T-helper 2 cell treated with Interferon-gamma antibody and Interleukin-4, amounts not matched to agents 5 μg/mL and 100 μg/mL, for 36 hours (primary cell): ENCODE results near the gene CTIF.

Source experiments
- DNase-seq: peaks from one replicate; pipeline ENCODE4 v3.0.0; 2021; ENCODE audit warnings: low spot score
- H3K27ac Mint-ChIP-seq: one replicate; pipeline ENCODE4 v1.8.0; 2021; ENCODE audit warnings: mild to moderate bottlenecking, mixed read lengths
- H3K27me3 Mint-ChIP-seq: one replicate; pipeline ENCODE4 v1.8.0; 2021; ENCODE audit warnings: low read depth, mixed read lengths
- H3K36me3 Mint-ChIP-seq: one replicate; pipeline ENCODE4 v1.8.0; 2021; ENCODE audit warnings: low read depth, mixed read lengths
- H3K4me1 Mint-ChIP-seq: one replicate; pipeline ENCODE4 v1.8.0; 2021; ENCODE audit warnings: low read depth, mixed read lengths
- H3K4me3 Mint-ChIP-seq: one replicate; pipeline ENCODE4 v1.8.0; 2022; ENCODE audit warnings: mild to moderate bottlenecking, moderate library complexity, mixed read lengths
- H3K9me3 Mint-ChIP-seq: one replicate; pipeline ENCODE4 v1.8.0; 2021; ENCODE audit warnings: mixed read lengths

CTIF gene

GRCh38 chr18:48730010-48730409, 191.2 kb downstream of the CTIF start:
- no peak overlapping the region for H3K4me3 Mint-ChIP-seq
- no peaks in the 10 kb centered on the region for H3K36me3 Mint-ChIP-seq
- H3K9me3 Mint-ChIP-seq = no peaks in the 10 kb centered on the region
- no peaks in the 10 kb centered on the region for H3K27me3 Mint-ChIP-seq
- no peak for DNase-seq
- H3K4me1 Mint-ChIP-seq = peaks cover 8% of the 10 kb centered on the region
- no peak overlapping the region for H3K27ac Mint-ChIP-seq

- no peaks in the 10 kb centered on the region for H3K9me3 Mint-ChIP-seq
- no peak overlapping the region for H3K4me3 Mint-ChIP-seq
- H3K27me3 Mint-ChIP-seq = no peaks in the 10 kb centered on the region
- H3K36me3 Mint-ChIP-seq = no peaks in the 10 kb centered on the region
- DNase-seq = no peak
- no peak overlapping the region for H3K27ac Mint-ChIP-seq
- peaks cover 2% of the 10 kb centered on the region for H3K4me1 Mint-ChIP-seq
These were observed 194.1 kb downstream of the CTIF start for GRCh38 chr18:48732767-48733424.

GRCh38 chr18:48733643-48734253, 194.9 kb downstream of the CTIF start:
- H3K27ac Mint-ChIP-seq = no peak overlapping the region
- peaks cover 2% of the 10 kb centered on the region for H3K4me1 Mint-ChIP-seq
- DNase-seq = no peak
- no peaks in the 10 kb centered on the region for H3K36me3 Mint-ChIP-seq
- H3K9me3 Mint-ChIP-seq = no peaks in the 10 kb centered on the region
- no peaks in the 10 kb centered on the region for H3K27me3 Mint-ChIP-seq
- no peak overlapping the region for H3K4me3 Mint-ChIP-seq

DNA sequence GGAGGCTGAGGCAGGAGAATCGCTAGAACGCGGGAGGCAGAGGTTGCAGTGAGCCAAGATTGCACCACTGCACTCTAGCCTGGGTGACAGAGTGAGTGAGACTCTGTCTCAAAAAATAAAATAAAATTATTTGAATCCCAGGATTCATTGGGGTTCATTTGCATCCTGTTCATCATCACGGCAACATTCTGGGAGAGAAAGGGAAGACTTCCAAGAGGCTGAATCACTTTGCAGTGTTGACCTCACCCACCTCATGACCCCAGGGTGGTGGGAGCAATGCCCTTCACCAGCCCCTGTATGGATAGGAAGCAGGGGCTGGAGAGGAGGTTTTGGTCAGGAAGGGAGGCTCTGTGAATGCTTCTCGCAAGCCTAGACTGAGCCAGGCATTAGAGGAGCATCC, 195.6 kb downstream of the CTIF start:
- Mint-ChIP-seq H3K36me3 (no peaks in the 10 kb centered on the region), H3K27me3 (no peaks in the 10 kb centered on the region), H3K9me3 (no peaks in the 10 kb centered on the region), H3K27ac (no peak overlapping the region), H3K4me3 (no peak overlapping the region), H3K4me1 (peaks cover 2% of the 10 kb centered on the region)
- DNase-seq = no peak

DNA sequence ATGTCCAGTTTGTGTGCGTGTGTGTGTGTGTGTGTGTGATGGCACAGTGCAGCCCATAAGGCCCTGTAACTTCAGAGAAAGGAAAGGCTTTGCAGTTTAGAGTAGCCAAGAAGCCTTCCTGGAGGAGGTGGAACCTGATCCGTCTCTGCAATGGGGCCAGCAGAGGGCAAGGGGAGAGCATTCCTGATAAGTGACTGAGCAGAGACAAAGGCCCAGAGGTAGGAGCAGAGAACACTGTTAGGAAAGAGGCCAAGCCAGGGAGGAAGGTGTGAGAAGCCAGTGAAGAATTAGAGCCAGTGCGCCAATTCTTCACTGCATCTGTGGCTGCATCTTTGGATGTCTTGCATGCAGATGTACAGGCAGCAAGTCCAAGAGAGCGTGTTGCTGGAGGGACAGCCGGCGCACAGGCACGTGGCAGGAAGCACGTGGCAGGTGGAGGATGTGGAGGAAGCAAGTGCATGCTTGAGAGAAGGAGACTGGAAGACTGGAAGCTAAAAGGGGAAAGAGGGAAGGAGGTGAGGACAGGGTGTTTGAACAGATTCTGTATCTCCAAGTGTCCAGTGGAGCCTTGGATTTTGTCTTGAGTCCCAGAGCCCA, 196.3 kb downstream of the CTIF start:
- no peak overlapping the region for H3K27ac Mint-ChIP-seq
- no peaks in the 10 kb centered on the region for H3K27me3 Mint-ChIP-seq
- no peaks in the 10 kb centered on the region for H3K36me3 Mint-ChIP-seq
- no peak for DNase-seq
- peaks cover 2% of the 10 kb centered on the region for H3K4me1 Mint-ChIP-seq
- H3K4me3 Mint-ChIP-seq = no peak overlapping the region
- H3K9me3 Mint-ChIP-seq = no peaks in the 10 kb centered on the region

- no peaks in the 10 kb centered on the region for H3K9me3 Mint-ChIP-seq
These were observed 196.9 kb downstream of the CTIF start for GRCh38 chr18:48735681-48736255.

GRCh38 chr18:48736321-48737260, 197.8 kb downstream of the CTIF start:
- peaks cover 2% of the 10 kb centered on the region for H3K4me1 Mint-ChIP-seq
- H3K27me3 Mint-ChIP-seq = no peaks in the 10 kb centered on the region
- H3K9me3 Mint-ChIP-seq = no peaks in the 10 kb centered on the region
- no peak overlapping the region for H3K4me3 Mint-ChIP-seq
- DNase-seq = no peak
- H3K27ac Mint-ChIP-seq = no peak overlapping the region
- H3K36me3 Mint-ChIP-seq = no peaks in the 10 kb centered on the region

More at GRCh38 chr18:48735681-48736255, 196.9 kb downstream of the CTIF start:
- H3K27ac Mint-ChIP-seq = no peak overlapping the region
- no peaks in the 10 kb centered on the region for H3K27me3 Mint-ChIP-seq
- H3K4me3 Mint-ChIP-seq = no peak overlapping the region
- no peaks in the 10 kb centered on the region for H3K36me3 Mint-ChIP-seq
- peaks cover 2% of the 10 kb centered on the region for H3K4me1 Mint-ChIP-seq
- DNase-seq = no peak

GRCh38 chr18:48739266-48740067, 200.6 kb downstream of the CTIF start:
- Mint-ChIP-seq H3K4me1 (peaks cover 2% of the 10 kb centered on the region), H3K36me3 (no peaks in the 10 kb centered on the region), H3K27ac (no peak overlapping the region), H3K27me3 (no peaks in the 10 kb centered on the region), H3K9me3 (no peaks in the 10 kb centered on the region), H3K4me3 (no peak overlapping the region)
- DNase-seq = no peak

- Mint-ChIP-seq H3K9me3 (no peaks in the 10 kb centered on the region), H3K4me1 (peaks cover 2% of the 10 kb centered on the region), H3K36me3 (no peaks in the 10 kb centered on the region), H3K27me3 (no peaks in the 10 kb centered on the region), H3K27ac (no peak overlapping the region), H3K4me3 (no peak overlapping the region)
- DNase-seq = no peak
These were observed 201.2 kb downstream of the CTIF start for GRCh38 chr18:48740068-48740440.

DNA sequence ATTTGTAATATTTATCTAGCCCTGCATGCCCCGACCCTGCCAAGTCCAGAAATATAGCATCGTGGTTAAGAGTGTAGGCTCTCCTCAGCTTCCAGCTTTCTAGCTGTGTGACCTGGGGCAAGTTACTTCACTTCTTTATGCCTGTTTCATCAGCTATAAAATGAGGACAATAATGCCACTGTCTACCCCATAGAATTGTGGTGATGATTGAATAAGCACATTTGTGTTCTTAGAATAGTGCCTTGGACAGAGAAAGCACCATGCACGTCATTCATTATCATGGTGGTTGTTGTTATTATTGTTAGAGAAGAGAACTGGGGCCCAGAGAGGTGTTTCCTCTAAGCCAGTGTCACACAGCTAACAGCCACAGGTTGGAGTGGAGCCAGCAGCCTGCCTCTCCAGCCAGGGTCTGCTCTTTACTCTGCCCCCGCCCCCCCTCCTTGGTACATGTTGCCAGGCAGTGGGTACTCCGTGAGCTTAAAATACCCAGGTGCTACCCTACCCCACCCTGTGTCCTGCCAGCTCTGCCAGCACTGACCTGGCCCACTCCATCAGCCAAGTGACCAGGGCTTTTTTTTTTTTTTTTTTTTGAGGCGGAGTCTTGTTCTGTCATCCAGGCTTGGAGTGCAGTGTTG, 202.1 kb downstream of the CTIF start:
- Mint-ChIP-seq H3K36me3 (no peaks in the 10 kb centered on the region), H3K9me3 (no peaks in the 10 kb centered on the region), H3K4me1 (no peaks in the 10 kb centered on the region), H3K4me3 (no peak overlapping the region), H3K27me3 (no peaks in the 10 kb centered on the region), H3K27ac (no peak overlapping the region)
- no peak for DNase-seq

GRCh38 chr18:48741866-48742265, 203.0 kb downstream of the CTIF start:
- Mint-ChIP-seq H3K9me3 (no peaks in the 10 kb centered on the region), H3K27me3 (no peaks in the 10 kb centered on the region), H3K27ac (no peak overlapping the region), H3K36me3 (no peaks in the 10 kb centered on the region), H3K4me3 (no peak overlapping the region), H3K4me1 (no peaks in the 10 kb centered on the region)
- DNase-seq = no peak

DNA sequence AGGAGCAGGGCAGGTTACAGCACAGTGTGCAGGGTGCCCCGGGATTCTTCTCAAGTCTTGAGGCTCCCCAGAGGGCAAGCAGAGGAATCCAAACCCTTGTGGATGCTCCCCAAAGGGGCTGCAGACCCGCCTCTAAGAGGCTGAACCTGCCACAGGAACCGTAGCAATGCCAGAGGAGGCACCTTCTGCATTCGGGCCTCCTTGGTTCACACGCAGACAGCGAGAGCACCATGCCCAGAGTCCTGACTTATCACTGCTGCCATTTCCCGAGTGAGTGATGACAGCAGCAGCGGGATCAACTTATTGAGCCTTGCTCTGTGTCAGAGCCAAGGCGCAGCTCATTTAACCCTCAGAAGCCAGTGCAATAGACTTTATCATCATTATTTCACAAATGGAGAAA, 203.5 kb downstream of the CTIF start:
- H3K4me1 Mint-ChIP-seq = no peaks in the 10 kb centered on the region
- no peaks in the 10 kb centered on the region for H3K9me3 Mint-ChIP-seq
- no peak overlapping the region for H3K27ac Mint-ChIP-seq
- no peaks in the 10 kb centered on the region for H3K36me3 Mint-ChIP-seq
- no peaks in the 10 kb centered on the region for H3K27me3 Mint-ChIP-seq
- no peak for DNase-seq
- no peak overlapping the region for H3K4me3 Mint-ChIP-seq
